Measurements from ENCODE around the gene ARV1.
A peak's percentile ranks its signal among the peaks of the same experiment; 100 is the strongest.
"Not testable (repeated sequence)": the region's sequence is repeated elsewhere in the genome, so short reads cannot be mapped to it uniquely, and the experiment has no call there.

The ARV1 gene

GRCh38 chr1:231020139-231020601, 41.3 kb downstream of the ARV1 start:
- DNase-seq: no peak

GRCh38 chr1:231020816-231021215, 41.9 kb downstream of the ARV1 start:
- no peak for DNase-seq

- DNase-seq: no peak
Measured at GRCh38 chr1:231021540-231022031, 42.7 kb downstream of the ARV1 start.

- DNase-seq: not testable (repeated sequence)
Measured at GRCh38 chr1:231022543-231022942, 43.6 kb downstream of the ARV1 start.

GRCh38 chr1:231023150-231023549, 44.3 kb downstream of the ARV1 start:
- DNase-seq: no peak

GRCh38 chr1:231026576-231026975, 47.7 kb downstream of the ARV1 start:
- DNase-seq: no peak

GRCh38 chr1:231027136-231027925, 48.4 kb downstream of the ARV1 start:
- DNase-seq: no peak

- DNase-seq: no peak
Measured at GRCh38 chr1:231027971-231028370, 49.1 kb downstream of the ARV1 start.

GRCh38 chr1:231028682-231029081, 49.8 kb downstream of the ARV1 start:
- no peak for DNase-seq

GRCh38 chr1:231029247-231029646, 50.4 kb downstream of the ARV1 start:
- DNase-seq: not testable (repeated sequence)

- DNase-seq: no peak
Measured at GRCh38 chr1:231029841-231030240, 50.9 kb downstream of the ARV1 start.

GRCh38 chr1:231032963-231033362, 54.1 kb downstream of the ARV1 start:
- DNase-seq: no peak

GRCh38 chr1:231035799-231036198, 56.9 kb downstream of the ARV1 start:
- DNase-seq: no peak

- DNase-seq: no peak
Measured at GRCh38 chr1:231036416-231036815, 57.5 kb downstream of the ARV1 start.

GRCh38 chr1:231037585-231038517, 59.0 kb downstream of the ARV1 start:
- no peak for DNase-seq

GRCh38 chr1:231039161-231040018, 60.5 kb downstream of the ARV1 start:
- DNase-seq: peak; percentile 7

GRCh38 chr1:231040019-231040799, 61.3 kb downstream of the ARV1 start, which contains the start of gene FAM89A:
Gene FAM89A, minus strand, starts transcription at chr1:231040254. Its CDS starts 43 bp downstream, at chr1:231040211.
- DNase-seq: no peak

- DNase-seq: no peak
Measured at GRCh38 chr1:231040800-231041718, 62.2 kb downstream of the ARV1 start.

- DNase-seq: no peak
Measured at GRCh38 chr1:231041719-231042261, 62.9 kb downstream of the ARV1 start.

- DNase-seq: no peak
Measured at GRCh38 chr1:231044588-231044987, 65.7 kb downstream of the ARV1 start.
